Measurements from ENCODE around the gene VRK2.
A peak's percentile ranks its signal among the peaks of the same experiment; 100 is the strongest.

- peak; percentile 18; the same call in 1 of the 2 replicates for TF ChIP-seq CTCF (IDR thresholded peaks at IDR 0.05)
- TF ChIP-seq SIN3A (IDR thresholded peaks at IDR 0.05; ENCODE audit: borderline replicate concordance, insufficient read depth, low read depth, low read length), result no peak
- no peak for TF ChIP-seq TCF7L2 (IDR thresholded peaks at IDR 0.05; ENCODE audit: low read depth, low read length)
- no peak for TF ChIP-seq POLR2AphosphoS5 (IDR thresholded peaks at IDR 0.05; ENCODE audit: low read depth, low read length)
Measured at GRCh38 chr2:58131191-58132011, 84.8 kb downstream of the VRK2 start.
